Measurements from ENCODE around the gene GCNT3.
"Not testable (repeated sequence)": the region's sequence is repeated elsewhere in the genome, so short reads cannot be mapped to it uniquely, and the experiment has no call there.

GCNT3 gene

DNA sequence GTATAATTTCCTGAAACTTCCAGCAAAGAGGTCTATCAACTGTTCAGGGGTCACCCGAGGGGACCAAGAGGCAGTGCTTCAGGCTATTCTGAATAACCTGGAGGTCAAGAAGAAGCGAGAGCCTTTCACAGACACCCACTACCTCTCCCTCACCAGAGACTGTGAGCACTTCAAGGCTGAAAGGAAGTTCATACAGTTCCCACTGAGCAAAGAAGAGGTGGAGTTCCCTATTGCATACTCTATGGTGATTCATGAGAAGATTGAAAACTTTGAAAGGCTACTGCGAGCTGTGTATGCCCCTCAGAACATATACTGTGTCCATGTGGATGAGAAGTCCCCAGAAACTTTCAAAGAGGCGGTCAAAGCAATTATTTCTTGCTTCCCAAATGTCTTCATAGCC, 6.8 kb downstream of the GCNT3 start:
- TF ChIP-seq, protein P1, sequence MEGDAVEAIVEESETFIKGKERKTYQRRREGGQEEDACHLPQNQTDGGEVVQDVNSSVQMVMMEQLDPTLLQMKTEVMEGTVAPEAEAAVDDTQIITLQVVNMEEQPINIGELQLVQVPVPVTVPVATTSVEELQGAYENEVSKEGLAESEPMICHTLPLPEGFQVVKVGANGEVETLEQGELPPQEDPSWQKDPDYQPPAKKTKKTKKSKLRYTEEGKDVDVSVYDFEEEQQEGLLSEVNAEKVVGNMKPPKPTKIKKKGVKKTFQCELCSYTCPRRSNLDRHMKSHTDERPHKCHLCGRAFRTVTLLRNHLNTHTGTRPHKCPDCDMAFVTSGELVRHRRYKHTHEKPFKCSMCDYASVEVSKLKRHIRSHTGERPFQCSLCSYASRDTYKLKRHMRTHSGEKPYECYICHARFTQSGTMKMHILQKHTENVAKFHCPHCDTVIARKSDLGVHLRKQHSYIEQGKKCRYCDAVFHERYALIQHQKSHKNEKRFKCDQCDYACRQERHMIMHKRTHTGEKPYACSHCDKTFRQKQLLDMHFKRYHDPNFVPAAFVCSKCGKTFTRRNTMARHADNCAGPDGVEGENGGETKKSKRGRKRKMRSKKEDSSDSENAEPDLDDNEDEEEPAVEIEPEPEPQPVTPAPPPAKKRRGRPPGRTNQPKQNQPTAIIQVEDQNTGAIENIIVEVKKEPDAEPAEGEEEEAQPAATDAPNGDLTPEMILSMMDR (IDR thresholded peaks at IDR 0.05; ENCODE audit: extremely low read depth, missing control alignments), result no peak
- DNase-seq (ENCODE audit: low spot score), result no peak

GRCh38 chr15:59622289-59622688, 10.7 kb downstream of the GCNT3 start:
- DNase-seq (ENCODE audit: low spot score), result peak; percentile 79
- TF ChIP-seq, protein P1 (IDR thresholded peaks at IDR 0.05; ENCODE audit: extremely low read depth, missing control alignments), result peak; percentile 48

DNA sequence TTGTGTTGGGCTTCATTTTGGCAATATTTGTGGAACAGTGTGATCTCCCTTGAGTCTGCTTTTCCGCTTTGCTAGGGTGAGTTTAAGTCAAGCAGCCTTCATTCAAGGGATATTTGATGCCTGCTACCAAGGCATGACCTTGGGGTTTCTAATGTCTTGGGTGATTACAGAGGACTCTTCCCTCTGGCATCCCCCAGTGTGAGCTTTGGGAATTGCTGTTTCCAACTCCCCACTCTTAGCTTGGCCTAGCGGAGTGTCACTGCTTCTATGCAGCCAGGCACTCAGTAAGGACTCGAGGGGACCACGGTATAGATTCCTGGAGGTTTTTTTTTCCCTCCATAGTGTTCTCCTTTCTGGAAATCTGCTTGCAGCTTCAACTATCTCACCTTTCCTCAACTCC, 21.1 kb downstream of the GCNT3 start:
- TF ChIP-seq, protein P1 (IDR thresholded peaks at IDR 0.05; ENCODE audit: extremely low read depth, missing control alignments), result no peak
- DNase-seq (ENCODE audit: low spot score), result no peak

DNA sequence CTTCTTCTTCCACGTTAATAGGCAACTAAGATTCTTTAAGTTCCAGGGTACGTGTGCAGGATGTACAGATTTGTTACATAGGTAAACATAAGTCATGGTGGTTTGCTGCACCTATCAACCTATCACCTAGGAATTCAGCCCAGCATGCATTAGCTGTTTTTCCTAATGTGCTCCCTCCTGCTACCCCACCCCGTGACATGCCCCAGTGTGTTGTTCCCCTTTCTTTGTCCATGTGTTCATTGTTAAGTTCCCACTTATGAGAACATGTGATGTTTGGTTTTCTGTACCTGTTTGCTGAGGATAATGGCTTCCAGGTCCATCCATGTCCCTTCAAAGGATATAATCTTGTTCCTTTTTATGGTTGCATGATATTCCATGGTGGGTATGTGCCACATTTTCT, 24.6 kb downstream of the GCNT3 start:
- no peak for DNase-seq (ENCODE audit: low spot score)
- TF ChIP-seq, protein P1 (IDR thresholded peaks at IDR 0.05; ENCODE audit: extremely low read depth, missing control alignments), result no peak

- DNase-seq (ENCODE audit: low spot score), result not testable (repeated sequence)
These were observed 25.9 kb downstream of the GCNT3 start for GRCh38 chr15:59637507-59637906.

- DNase-seq (ENCODE audit: low spot score), result no peak
- TF ChIP-seq, protein P1 (IDR thresholded peaks at IDR 0.05; ENCODE audit: extremely low read depth, missing control alignments), result no peak
These were observed 30.8 kb downstream of the GCNT3 start for GRCh38 chr15:59642351-59642750.

DNA sequence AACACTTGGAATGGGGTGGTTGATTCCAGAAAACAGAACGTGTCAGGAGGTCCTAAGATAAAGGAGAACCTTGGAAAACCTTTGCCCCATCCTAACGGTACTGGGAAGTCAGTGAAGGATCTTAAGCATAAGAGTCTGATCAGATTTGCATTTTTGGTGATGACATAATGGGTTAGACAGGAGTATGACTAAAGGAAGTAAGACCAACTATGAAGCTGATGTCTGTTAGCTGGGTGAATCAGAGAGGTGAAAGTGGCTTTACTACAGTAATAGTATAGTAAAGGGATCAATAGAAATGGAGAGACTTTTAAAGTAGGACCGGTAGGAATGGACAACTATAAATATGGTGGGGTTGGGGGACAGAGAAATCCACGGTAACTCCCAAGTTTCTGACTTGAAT, 33.2 kb downstream of the GCNT3 start:
- no peak for DNase-seq (ENCODE audit: low spot score)
- TF ChIP-seq, protein P1 (IDR thresholded peaks at IDR 0.05; ENCODE audit: extremely low read depth, missing control alignments), result no peak

GRCh38 chr15:59645812-59646211, 34.2 kb downstream of the GCNT3 start:
- DNase-seq (ENCODE audit: low spot score), result not testable (repeated sequence)

GRCh38 chr15:59646277-59646676, 34.7 kb downstream of the GCNT3 start:
- DNase-seq (ENCODE audit: low spot score), result no peak
- TF ChIP-seq, protein P1 (IDR thresholded peaks at IDR 0.05; ENCODE audit: extremely low read depth, missing control alignments), result no peak

All from GM20000 (cell line).